ENCODE data around the gene CLEC7A. TPM values are rescaled to one million over a fixed set of nuclear protein-coding genes. Genes with fewer than 3 reads are reported as not detected.
A peak's percentile ranks its signal among the peaks of the same experiment; 100 is the strongest.

CLEC7A gene
- polyA plus RNA-seq, 10 donors = 1.0 to 4.2 (median 1.5) TPM

DNA sequence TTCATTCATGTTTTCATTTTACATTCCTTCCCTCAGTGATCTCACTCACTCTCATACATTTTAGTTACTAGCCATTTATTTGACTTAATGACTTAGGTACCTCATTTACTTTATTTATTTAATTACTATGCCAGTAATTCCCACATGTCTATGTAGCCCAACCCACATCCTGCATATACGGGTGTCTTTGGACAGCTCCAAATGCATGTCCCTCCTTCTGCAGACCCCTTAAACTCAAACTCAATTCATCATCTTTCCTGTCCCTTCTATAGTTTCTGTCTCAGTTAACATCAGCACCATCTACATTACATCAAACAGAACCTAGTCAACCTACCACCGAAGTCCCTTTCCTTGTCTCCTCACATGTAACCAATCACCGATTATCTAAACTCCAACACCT is 34.0 kb downstream of the CLEC7A start:
- no peak for DNase-seq

DNA sequence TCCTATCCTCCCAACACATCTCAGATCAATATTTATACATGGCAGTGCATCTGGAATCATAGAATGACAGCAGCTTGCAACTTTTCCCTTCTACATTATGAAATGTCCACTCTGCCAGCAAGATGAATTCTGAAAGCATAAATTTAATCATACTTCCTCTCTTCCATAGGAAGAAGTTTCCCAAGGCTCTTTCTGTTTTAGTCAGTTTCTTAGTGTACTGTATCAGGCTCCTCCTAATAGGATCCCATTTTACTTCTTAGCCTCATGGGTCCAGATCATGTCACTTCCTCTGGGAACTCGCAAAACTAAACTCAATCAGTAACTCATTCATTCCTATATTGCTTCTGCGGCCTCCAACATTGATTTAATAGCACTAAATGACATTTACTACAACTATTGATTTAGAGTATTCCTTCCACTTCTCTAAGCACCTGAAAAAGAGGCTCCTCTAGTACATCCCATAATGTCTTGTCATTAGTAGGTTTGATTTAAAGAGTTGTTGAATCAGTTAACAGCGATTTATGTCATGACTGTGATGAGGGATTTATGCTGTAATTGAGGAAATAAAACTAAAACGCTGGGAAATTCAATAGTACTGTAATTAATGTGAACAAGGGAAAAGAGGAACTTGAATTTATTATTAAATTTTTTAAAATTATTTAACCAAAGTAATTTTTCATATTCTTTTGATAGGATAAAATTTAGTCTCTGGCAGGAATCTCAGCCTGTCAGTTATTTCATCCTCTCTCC is 35.2 kb downstream of the CLEC7A start:
- DNase-seq = no peak

DNA sequence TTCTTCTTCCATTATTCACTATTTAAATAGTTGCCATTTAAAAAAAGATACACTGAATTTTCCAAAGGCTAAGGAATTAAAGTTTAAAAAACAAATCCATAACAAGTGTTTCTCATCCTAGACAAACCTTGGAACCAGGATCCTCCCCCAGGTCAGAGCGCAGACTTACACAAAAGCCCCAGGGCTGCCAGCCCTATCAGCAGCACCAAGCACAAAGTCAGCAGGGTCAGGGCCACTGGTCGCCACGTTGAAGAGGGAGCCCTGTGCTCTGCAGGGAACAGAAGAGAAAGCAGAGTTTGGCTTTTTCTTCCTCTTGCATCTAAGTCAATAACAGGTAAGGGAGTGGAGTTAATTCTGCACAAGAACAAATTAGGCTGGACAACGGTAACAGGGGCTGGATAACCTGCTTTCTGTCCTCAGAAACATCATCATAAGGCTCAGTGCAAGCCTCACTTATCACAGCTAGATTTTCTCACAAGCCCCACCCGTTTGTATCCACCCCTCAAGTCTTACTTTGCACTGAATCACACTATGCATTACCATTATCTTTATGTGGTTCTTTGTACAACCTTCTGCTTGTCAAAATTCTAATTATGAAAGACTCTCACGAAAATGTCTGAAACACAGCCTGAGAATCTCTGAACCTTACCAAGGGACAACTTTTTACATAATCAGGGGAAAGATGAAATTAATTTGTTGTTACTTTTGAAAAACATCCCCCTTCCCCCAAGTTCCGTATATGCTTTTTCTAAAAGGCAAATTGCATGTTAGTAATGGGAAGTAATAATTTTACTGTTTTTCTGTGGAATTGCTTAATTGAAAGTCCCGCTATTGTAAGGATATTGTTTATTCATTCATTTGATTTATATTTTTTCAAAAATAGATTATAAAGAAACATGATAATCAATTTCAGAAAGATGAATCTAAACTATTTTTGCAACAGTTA is 40.8 kb downstream of the CLEC7A start:
- DNase-seq = no peak

DNA sequence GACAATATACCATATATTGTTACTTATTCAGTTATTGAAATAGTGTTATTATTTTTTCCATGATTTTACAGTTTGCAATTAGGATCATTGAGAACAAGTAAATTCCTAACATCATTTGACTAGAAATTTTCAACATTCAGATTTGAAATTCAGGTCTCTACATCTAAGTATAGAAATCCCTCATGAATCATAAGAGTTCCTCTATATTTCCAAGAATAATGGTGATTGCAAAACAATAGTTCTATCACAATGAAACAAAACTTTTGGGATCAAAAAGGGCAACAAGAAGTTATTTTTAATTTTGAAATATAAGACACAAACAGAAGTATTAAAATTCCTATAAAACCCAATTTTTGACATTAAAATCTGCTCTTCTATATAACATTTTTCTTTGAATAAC is 42.0 kb downstream of the CLEC7A start:
- DNase-seq = no peak

DNA sequence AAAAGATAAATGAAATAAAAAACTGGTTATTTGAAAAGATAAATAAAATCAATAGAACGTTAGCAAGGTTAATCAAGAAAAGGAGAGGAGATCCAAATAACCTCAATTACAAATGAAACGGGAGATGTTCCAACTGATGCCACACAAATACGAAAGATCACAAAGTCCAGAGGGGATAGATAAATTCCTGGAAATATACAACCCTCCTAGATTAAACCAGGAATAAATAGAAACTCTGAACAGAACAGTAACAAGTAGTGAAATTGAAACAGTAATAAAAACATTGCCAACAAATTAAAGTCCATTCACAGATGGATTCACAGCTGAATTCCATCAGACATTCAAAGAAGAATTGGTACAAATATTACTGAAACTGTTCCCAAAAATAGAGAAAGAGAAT is 43.6 kb downstream of the CLEC7A start:
- DNase-seq = no peak

DNA sequence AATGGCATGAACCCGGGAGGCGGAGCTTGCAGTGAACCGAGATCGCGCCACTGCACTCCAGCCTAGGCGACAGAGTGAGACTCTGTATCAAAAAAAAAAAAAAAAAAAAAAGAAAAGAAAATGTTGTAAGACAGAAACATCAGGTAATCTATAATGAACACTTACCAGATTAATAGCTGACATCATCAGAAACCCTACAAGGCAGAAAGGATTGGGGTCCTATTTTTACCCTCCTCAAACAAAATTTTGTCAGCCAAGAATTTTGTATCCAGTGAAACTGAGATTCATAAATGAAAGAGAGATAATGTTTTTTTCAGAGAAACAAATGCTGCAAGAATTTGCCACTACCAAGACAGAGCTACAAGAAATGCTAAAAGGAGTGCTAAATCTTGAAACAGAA is 45.3 kb downstream of the CLEC7A start:
- no peak for DNase-seq

DNA sequence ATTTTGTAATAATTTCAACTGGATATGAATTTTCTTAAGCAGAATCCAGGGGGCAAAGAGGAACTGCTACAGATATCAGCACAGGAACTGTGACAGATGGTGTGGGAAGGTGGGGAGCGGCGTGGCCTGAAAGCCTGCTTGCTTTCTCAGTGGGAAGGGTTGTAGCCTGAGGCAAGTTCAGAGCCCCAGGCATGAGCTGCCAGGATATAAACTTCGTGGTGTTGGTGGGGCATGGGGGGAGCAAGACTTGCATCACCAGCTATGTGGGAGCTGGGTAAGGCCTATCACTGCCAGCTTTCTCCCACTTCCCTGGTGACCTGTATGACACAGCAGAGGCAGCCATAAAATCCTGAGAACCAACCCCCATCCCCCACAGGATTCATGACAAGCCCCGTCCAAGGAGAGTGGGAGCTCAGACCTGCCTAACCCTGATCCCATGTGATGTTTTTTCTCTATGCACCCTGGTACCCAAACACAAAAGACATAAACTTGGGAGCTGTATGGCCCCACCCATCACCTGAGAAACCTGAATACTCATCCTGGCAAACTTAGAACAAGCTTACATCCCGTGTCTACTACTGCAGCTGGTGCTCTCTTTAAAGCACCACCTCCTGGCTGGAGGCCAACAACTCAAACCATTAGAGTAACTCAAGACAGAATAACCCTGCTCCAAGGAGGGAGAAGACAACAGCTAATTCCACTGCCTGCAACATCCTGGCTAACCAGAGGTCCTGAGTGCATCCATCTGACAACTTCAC is 47.7 kb downstream of the CLEC7A start:
- no peak for DNase-seq

DNA sequence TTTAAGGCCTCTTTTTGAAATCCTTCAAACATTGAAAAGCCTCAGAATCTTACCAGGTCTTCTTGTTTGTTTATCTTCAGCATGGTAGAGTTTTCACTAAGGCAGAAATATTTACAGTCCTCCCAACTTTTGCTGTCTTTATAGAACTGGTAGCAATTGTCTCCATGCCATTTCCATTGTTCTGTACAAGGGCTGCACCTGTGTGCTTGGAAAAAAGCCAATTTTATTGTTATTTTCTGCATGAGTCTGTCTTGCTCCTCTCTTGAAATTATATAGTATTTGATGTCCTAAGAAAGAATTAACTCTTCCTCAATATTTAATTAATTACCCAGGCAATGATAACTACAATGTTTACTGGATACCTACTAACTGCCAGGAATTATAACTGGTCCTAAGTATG is 54.5 kb downstream of the CLEC7A start:
- no peak for DNase-seq

DNA sequence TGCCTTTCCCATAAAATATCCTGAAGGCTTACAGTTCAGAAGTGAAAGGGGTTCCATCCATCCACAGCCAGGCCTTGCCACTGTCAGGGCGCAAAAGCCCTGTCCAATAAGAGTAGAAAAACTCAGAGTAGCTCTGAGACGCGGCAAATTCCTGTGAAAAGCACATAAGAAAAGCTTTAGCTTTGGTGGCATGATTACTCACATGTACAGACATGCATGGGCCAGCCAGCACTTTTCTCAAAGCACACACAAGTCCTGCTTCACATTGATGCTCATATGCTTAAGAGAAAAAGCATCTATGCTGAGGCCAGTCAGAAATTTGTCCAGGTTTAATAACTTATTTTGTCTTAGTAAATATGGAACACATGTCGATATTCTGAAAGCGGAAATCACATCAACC is 56.7 kb downstream of the CLEC7A start:
- DNase-seq = no peak

DNA sequence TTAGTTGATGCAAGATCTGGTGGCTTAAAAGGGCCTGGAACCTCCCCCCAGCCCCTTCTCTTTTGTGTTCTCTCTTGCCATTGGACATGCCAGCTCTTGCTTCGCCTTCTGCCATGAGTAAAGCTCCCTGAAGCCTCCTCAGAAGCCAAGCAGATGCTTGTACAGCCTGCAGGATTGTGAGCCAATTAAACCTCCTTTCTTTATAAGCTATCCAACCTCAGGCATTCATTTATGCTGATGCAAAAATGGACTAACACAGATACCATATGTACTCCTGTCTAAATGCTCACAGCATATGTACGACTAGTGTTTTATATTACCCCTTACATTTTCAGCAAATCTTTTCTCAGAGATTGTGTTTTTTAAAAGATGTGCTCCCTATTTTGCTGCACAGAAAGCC is 57.9 kb downstream of the CLEC7A start:
- DNase-seq = no peak

DNA sequence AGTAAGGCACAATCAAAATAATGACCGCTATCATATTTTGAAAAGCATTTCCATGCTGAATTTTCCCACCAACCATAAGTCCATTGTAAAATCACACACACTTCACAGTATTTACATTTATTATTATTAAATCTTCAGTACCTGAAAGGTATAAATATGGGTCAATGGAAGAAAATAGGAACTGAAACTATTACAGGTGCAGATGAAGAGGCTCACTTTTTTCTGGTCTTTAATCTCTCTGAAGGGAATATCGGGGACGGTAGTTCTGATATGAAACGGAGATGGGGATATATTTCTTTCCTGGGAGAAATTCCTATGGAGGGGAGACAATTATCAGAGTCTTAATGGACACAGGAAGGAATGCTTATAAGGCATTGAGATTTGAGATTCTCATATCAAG is 59.6 kb downstream of the CLEC7A start:
- no peak for DNase-seq

DNA sequence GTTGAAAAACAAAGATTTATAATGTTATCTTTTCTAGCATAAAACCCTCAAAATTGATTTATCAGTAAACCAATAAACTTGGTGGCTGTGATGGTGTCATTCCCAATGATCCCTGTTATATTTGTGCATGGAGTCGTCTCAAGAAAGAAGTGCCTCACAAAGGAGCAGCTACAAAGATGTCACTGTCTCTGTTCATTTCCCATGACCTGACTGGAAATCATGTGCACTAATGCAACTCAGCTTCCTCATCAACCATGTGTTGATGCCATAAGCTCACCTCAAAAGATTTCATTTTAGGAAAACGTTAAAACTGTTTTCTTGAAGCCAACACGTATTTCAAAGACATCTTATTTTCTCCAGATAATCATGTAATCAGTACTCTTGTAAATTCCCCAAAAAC is 60.0 kb downstream of the CLEC7A start:
- no peak for DNase-seq

DNA sequence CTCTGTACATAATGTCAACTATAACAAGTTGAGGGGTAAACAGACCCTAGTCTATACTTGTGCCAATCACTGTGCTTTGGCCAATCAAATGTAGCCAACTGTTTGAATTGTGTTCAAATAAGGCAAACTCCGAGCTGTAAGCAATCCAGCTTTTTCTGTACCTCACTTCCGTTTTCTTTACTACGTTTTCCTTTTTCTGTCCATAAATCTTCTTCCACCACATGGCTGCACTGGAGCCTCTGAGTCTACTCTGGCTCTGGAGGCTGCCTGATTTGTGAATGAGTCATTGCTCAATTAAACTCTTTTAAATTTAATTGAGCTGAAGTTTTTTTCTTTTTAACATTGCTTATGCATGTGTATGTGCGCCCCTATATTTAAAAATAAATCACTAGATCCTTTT is 60.9 kb downstream of the CLEC7A start:
- DNase-seq = peak in 2 of 3 donors; percentile 20 to 33

DNA sequence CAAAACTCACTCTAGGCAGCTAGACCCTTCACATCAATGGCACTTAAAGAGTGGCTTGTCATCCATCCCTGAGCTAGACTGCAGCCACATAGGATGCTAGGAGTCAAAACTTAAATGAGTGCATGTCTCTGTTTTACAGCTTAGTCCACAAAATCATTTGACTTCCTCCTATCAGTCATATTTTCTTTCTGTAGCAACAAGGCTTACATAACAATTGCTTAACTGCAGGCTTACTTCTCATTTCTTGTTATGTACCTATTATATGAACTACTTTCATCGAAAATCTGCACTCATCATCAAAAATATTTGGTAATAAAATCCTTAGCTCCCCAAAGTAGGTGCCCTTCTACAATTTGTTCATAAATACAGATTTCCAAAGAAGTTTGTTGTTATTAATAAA is 61.4 kb downstream of the CLEC7A start:
- DNase-seq = peak in 1 of 3 donors; percentile 32

DNA sequence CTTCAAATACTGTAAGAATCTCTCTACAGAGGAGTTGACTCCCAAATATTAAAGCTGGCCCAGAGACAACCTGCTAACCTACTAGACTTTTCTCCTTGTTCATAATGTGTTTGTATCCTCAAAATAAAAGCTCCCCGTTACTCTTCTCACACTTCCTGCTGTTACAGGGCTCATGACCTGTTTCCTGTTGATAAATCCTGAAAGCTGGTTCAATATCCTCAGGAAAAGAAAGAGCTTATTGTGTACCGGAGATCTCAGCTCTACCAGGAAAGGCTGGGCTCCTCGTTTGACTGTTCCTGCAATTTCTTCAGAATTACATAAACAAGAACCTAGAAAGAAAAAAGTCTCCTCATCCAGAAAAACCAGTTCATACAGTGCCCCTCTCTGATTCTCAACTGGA is 62.1 kb downstream of the CLEC7A start:
- peak in 1 of 3 donors; percentile 31 for DNase-seq

DNA sequence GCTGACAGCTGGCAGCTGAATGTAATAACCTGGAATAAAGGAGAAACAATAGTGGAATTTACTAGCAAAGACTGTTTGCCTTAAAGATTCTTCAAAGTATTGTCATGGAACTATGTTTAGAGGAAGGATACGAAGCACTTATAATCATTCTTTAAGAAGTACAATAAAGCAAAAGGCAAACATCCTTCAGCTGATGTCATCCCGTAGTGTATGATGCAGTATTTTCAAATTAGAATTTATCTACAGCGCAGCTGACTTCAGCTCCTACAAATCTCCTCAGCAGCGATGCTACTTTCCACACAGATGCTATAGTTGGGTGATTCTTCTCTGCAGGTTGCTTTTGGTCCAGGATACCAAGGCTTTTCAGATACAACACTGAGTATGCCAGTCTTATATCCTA is 62.7 kb downstream of the CLEC7A start:
- no peak for DNase-seq

Other genes with a start within 250 kb of the CLEC7A start
- not detected for gene KLRF2, start 248.7 kb downstream of the CLEC7A start, polyA plus RNA-seq (ENCODE audit: insufficient read length in 10 of 10)
- under 1 TPM in 1 of 10 donors, not detected in 9; 0.61 TPM for gene CLEC2A, start 197.8 kb downstream of the CLEC7A start, polyA plus RNA-seq (ENCODE audit: insufficient read length in 10 of 10)
- 1 to 10 TPM in 4 of 10 donors, under 1 TPM in 6; 0.26 to 1.4 (median 0.52) TPM for gene CLEC12A, start 158.8 kb downstream of the CLEC7A start, polyA plus RNA-seq (ENCODE audit: insufficient read length in 10 of 10)
- under 1 TPM in 5 of 10 donors, not detected in 5; 0.12 to 0.32 (median 0.18) TPM for gene CLEC1B, start 131.1 kb downstream of the CLEC7A start, polyA plus RNA-seq (ENCODE audit: insufficient read length in 10 of 10)
- under 1 TPM in 2 of 10 donors, not detected in 8; 0.21 to 0.24 TPM for gene CLEC12B, start 119.6 kb downstream of the CLEC7A start, polyA plus RNA-seq (ENCODE audit: insufficient read length in 10 of 10)
- under 1 TPM in 9 of 10 donors, not detected in 1; 0.11 to 0.54 (median 0.20) TPM for gene CLEC9A, start 99.5 kb downstream of the CLEC7A start, polyA plus RNA-seq (ENCODE audit: insufficient read length in 10 of 10)
- 1 to 10 TPM; 2.1 to 5.4 (median 2.7) TPM for gene CLEC1A, start 31.2 kb downstream of the CLEC7A start, polyA plus RNA-seq (ENCODE audit: insufficient read length in 10 of 10)
- gene OLR1, start 41.9 kb upstream of the CLEC7A start, polyA plus RNA-seq (ENCODE audit: insufficient read length in 10 of 10) = 1 to 10 TPM in 4 of 10 donors, under 1 TPM in 6; 0.17 to 1.6 (median 0.79) TPM
- under 1 TPM in 6 of 10 donors, not detected in 4; 0.07 to 0.49 (median 0.16) TPM for gene TMEM52B, start 48.8 kb upstream of the CLEC7A start, polyA plus RNA-seq (ENCODE audit: insufficient read length in 10 of 10)
- 10 to 100 TPM; 19.6 to 29.2 (median 24.8) TPM for gene GABARAPL1, start 82.7 kb upstream of the CLEC7A start, polyA plus RNA-seq (ENCODE audit: insufficient read length in 10 of 10)
- 1 to 10 TPM in 2 of 10 donors, under 1 TPM in 8; 0.23 to 1.8 (median 0.49) TPM for gene KLRD1, start 177.7 kb upstream of the CLEC7A start, polyA plus RNA-seq (ENCODE audit: insufficient read length in 10 of 10)